H9 (cell line): ENCODE data around the gene TMSB10. TPM values are rescaled to one million over a fixed set of nuclear protein-coding genes. Genes with fewer than 3 reads are reported as not detected.

Experiments used
- DNase-seq: peaks from one replicate; pipeline ENCODE4 v3.0.0-alpha.2; 2017
- H2AFZ ChIP-seq: one replicate; pipeline ENCODE4 v1.6.1; 2013; ENCODE audit warnings: mild to moderate bottlenecking, low read length, control low read depth, moderate library complexity
- H2AK5ac ChIP-seq: 2 replicates; pipeline ENCODE4 v1.6.1; 2013; ENCODE audit warnings: low read length, control low read depth, mixed read lengths; ENCODE audit not compliant: insufficient read length
- H2BK120ac ChIP-seq: one replicate; pipeline ENCODE4 v1.6.1; 2013; ENCODE audit warnings: low read depth, mild to moderate bottlenecking, low read length, control low read depth, inconsistent platforms; ENCODE audit not compliant: poor library complexity, severe bottlenecking
- H2BK12ac ChIP-seq: 2 replicates; pipeline ENCODE4 v1.6.1; 2013; ENCODE audit warnings: low read length, control low read depth, mixed read lengths, low read depth; ENCODE audit not compliant: insufficient read length
- H2BK15ac ChIP-seq: 2 replicates; pipeline ENCODE4 v1.6.1; 2013; ENCODE audit warnings: low read depth, low read length, control low read depth
- H2BK20ac ChIP-seq: one replicate; pipeline ENCODE4 v1.6.1; 2013; ENCODE audit warnings: low read depth, mild to moderate bottlenecking, low read length, control low read depth, inconsistent platforms; ENCODE audit not compliant: poor library complexity, severe bottlenecking
- H2BK5ac ChIP-seq: 2 replicates; pipeline ENCODE4 v1.6.1; 2013; ENCODE audit warnings: low read length, control low read depth, mixed read lengths; ENCODE audit not compliant: insufficient read length
- H3K14ac ChIP-seq: 2 replicates; pipeline ENCODE4 v1.6.1; 2013; ENCODE audit warnings: low read length, control low read depth; ENCODE audit not compliant: insufficient read depth
- H3K18ac ChIP-seq: 2 replicates; pipeline ENCODE4 v1.6.1; 2013; ENCODE audit warnings: low read depth, mild to moderate bottlenecking, mixed read lengths, low read length, control low read depth; ENCODE audit not compliant: insufficient read length
- H3K23ac ChIP-seq: 2 replicates; pipeline ENCODE4 v1.6.1; 2013; ENCODE audit warnings: low read length, control low read depth, mixed read lengths, low read depth; ENCODE audit not compliant: insufficient read length
- H3K23me2 ChIP-seq: 2 replicates; pipeline ENCODE4 v1.6.1; 2013; ENCODE audit warnings: low read depth, mild to moderate bottlenecking, mixed read lengths, low read length, control low read depth; ENCODE audit not compliant: insufficient read length, poor library complexity, severe bottlenecking
- H3K27ac ChIP-seq: 2 replicates; pipeline ENCODE4 v1.5.1; 2013; ENCODE audit warnings: low read length, control low read depth, mixed read lengths, low read depth; ENCODE audit not compliant: insufficient read length
- H3K27me3 ChIP-seq: 2 replicates; pipeline ENCODE4 v1.6.1; 2013; ENCODE audit warnings: low read length, control low read depth, inconsistent platforms; ENCODE audit not compliant: insufficient read depth
- H3K4ac ChIP-seq: 2 replicates; pipeline ENCODE4 v1.6.1; 2013; ENCODE audit warnings: low read depth, mild to moderate bottlenecking, control low read depth, inconsistent platforms, low read length, moderate library complexity
- H3K4me1 ChIP-seq: 2 replicates; pipeline ENCODE4 v1.6.1; 2013; ENCODE audit warnings: low read length, control low read depth, inconsistent platforms; ENCODE audit not compliant: insufficient read depth
- H3K4me2 ChIP-seq: 2 replicates; pipeline ENCODE4 v1.6.1; 2013; ENCODE audit warnings: low read length, control low read depth, mixed read lengths; ENCODE audit not compliant: insufficient read length, insufficient read depth
- H3K56ac ChIP-seq: 2 replicates; pipeline ENCODE4 v1.6.1; 2013; ENCODE audit warnings: low read depth, mild to moderate bottlenecking, mixed read lengths, low read length, control low read depth; ENCODE audit not compliant: insufficient read length
- H3K79me1 ChIP-seq: 2 replicates; pipeline ENCODE4 v1.6.1; 2013; ENCODE audit warnings: low read depth, mild to moderate bottlenecking, moderate library complexity, low read length, control low read depth, inconsistent platforms; ENCODE audit not compliant: insufficient read depth, poor library complexity, severe bottlenecking
- H3K79me2 ChIP-seq: 2 replicates; pipeline ENCODE4 v1.6.1; 2013; ENCODE audit warnings: low read length, control low read depth, inconsistent platforms; ENCODE audit not compliant: insufficient read depth
- H3K9ac ChIP-seq: 2 replicates; pipeline ENCODE4 v1.6.1; 2013; ENCODE audit warnings: low read length, control low read depth, mixed read lengths; ENCODE audit not compliant: insufficient read length; ENCODE audit errors: extremely low read depth
- H3K9me3 ChIP-seq: one replicate; pipeline ENCODE4 v1.6.1; 2013; ENCODE audit warnings: low read depth, low read length, inconsistent platforms; ENCODE audit not compliant: control insufficient read depth
- H3T11ph ChIP-seq: one replicate; pipeline ENCODE4 v1.6.1; 2013; ENCODE audit warnings: mild to moderate bottlenecking, low read length, control low read depth, inconsistent platforms
- H4K20me1 ChIP-seq: one replicate; pipeline ENCODE4 v1.6.1; 2013; ENCODE audit not compliant: control insufficient read depth, insufficient read length, insufficient read depth
- H4K5ac ChIP-seq: 2 replicates; pipeline ENCODE4 v1.6.1; 2013; ENCODE audit warnings: low read depth, mild to moderate bottlenecking, mixed read lengths, low read length, control low read depth; ENCODE audit not compliant: insufficient read length
- H4K8ac ChIP-seq: replicated peaks from 2 replicates; pipeline ENCODE4 v1.6.1; 2013; ENCODE audit warnings: low read length, control low read depth, mixed read lengths, low read depth; ENCODE audit not compliant: insufficient read length
- H4K91ac ChIP-seq: 2 replicates; pipeline ENCODE4 v1.6.1; 2013; ENCODE audit warnings: low read depth, mild to moderate bottlenecking, moderate library complexity, mixed read lengths, low read length, control low read depth; ENCODE audit not compliant: insufficient read length
- H3K27ac Mint-ChIP-seq, 3 experiments: 2 replicates in 2 of 3; 3 replicates in 1 of 3; pipeline ENCODE4 v1.8.0; 2020 to 2021; ENCODE audit warnings: mixed read lengths in 3 of 3, mild to moderate bottlenecking in 1 of 3, moderate library complexity in 1 of 3
- H3K27me3 Mint-ChIP-seq: 2 replicates; pipeline ENCODE4 v1.8.0; 2021; ENCODE audit warnings: low read depth, mild to moderate bottlenecking, moderate library complexity, mixed read lengths
- H3K36me3 Mint-ChIP-seq, 3 experiments: 2 replicates in 2 of 3; 3 replicates in 1 of 3; pipeline ENCODE4 v1.8.0; 2020 to 2021; ENCODE audit warnings: low read depth in 3 of 3, mixed read lengths in 3 of 3; ENCODE audit not compliant: insufficient read depth in 1 of 3
- H3K4me1 Mint-ChIP-seq, 2 experiments: 2 replicates each; pipeline ENCODE4 v1.8.0; 2020; ENCODE audit warnings: mixed read lengths in 2 of 2
- H3K4me3 Mint-ChIP-seq, 2 experiments: 2 replicates in 1 of 2; 3 replicates in 1 of 2; pipeline ENCODE4 v1.8.0; 2020 to 2021; ENCODE audit warnings: mild to moderate bottlenecking in 2 of 2, mixed read lengths in 2 of 2, moderate library complexity in 1 of 2
- H3K9me3 Mint-ChIP-seq, 2 experiments: 2 replicates in 1 of 2; 3 replicates in 1 of 2; pipeline ENCODE4 v1.8.0; 2020; ENCODE audit warnings: mild to moderate bottlenecking in 2 of 2, mixed read lengths in 2 of 2, moderate library complexity in 1 of 2
- CTCF ChIP-seq: fragments of 200-600 bp; sonication (generic); conservative IDR thresholded peaks from 3 replicates; pipeline ENCODE4 v1.8.0; 2021; ENCODE audit warnings: antibody characterized with exemption, mild to moderate bottlenecking
- WGBS: extraction: QIAGEN DNeasy Blood & Tissue Kit; methylation state at CpG from one replicate; pipeline ENCODE4 v1.1.7; 2013; ENCODE audit warnings: missing lambda C conversion rate, low lambda C conversion rate, mixed read lengths; ENCODE audit not compliant: insufficient read length; ENCODE audit errors: extremely low coverage; 5-methylcytosine and 5-hydroxymethylcytosine counted together
- total RNA-seq: library from RNA; stranded (reverse); gene quantifications from 2 replicates; pipeline ENCODE4 v1.2.1, GENCODE V29; 2021

TMSB10 gene
- total RNA-seq, 1 experiment from 2014 or later: 755 TPM

- Histone ChIP-seq H3K9ac (no peak overlapping the region), H3K4ac (no peak overlapping the region), H3K27ac (no peak overlapping the region), H3K56ac (no peak overlapping the region), H2BK15ac (no peak overlapping the region), H2BK5ac (no peak overlapping the region), H3K79me2 (no peaks in the 10 kb centered on the region), H3K23ac (no peak overlapping the region), H2BK20ac (no peak overlapping the region), H3T11ph (no peak overlapping the region), H3K79me1 (no peaks in the 10 kb centered on the region), H3K23me2 (peaks cover under 1% of the 10 kb centered on the region), H2BK120ac (no peak overlapping the region), H2AFZ (no peak overlapping the region), H3K27me3 (peaks cover 2% of the 10 kb centered on the region; the same call in 1 of the 2 replicates), H4K8ac (no peak overlapping the region), H3K9me3 (no peaks in the 10 kb centered on the region), H4K5ac (no peak overlapping the region), H3K14ac (no peak overlapping the region), H2BK12ac (no peak overlapping the region), H3K4me2 (no peak overlapping the region), H2AK5ac (no peak overlapping the region), H3K18ac (no peak overlapping the region), H4K20me1 (no peaks in the 10 kb centered on the region), H3K4me1 (no peaks in the 10 kb centered on the region), H4K91ac (no peak overlapping the region)
- Mint-ChIP-seq H3K4me3 (no peak overlapping the region), H3K4me1 (peaks cover 8 to 9% of the 10 kb centered on the region in 2 experiments), H3K27ac (no peak overlapping the region), H3K9me3 (no peaks in the 10 kb centered on the region), H3K36me3 (no peaks in the 10 kb centered on the region; a peak in 1 of 7 replicates), H3K27me3 (peaks cover 54% of the 10 kb centered on the region)
- no peak for DNase-seq
- no peak for TF ChIP-seq CTCF
- no CpG with 5 or more reads among the region's 1 CpG for WGBS
Measured at GRCh38 chr2:84900971-84901370, 4.5 kb upstream of the TMSB10 start.
